HepG2 (cell line): ENCODE results near the gene RHBDD2. TPM values are rescaled to one million over a fixed set of nuclear protein-coding genes. Genes with fewer than 3 reads are reported as not detected.
A peak's percentile ranks its signal among the peaks of the same experiment; 100 is the strongest.

Source experiments
- CEBPZ ChIP-seq: IDR thresholded peaks from 2 replicates; pipeline ENCODE4 v1.6.1; 2012; ENCODE audit warnings: low read length, improper control_type of control experiment
- CENPX ChIP-seq: sonication (generic); formaldehyde crosslinking; IDR thresholded peaks from 2 replicates; pipeline ENCODE4 v1.9.0; 2021; ENCODE audit warnings: mild to moderate bottlenecking, missing genetic modification reagents, moderate library complexity
- CSRNP2 ChIP-seq: sonication (generic); formaldehyde crosslinking; conservative IDR thresholded peaks from 2 replicates; pipeline ENCODE4 v1.8.0; 2022; ENCODE audit warnings: low read depth, missing genetic modification reagents
- MAF1 ChIP-seq: sonication (generic); formaldehyde crosslinking; IDR thresholded peaks from 2 replicates; pipeline ENCODE4 v1.5.0; 2020; ENCODE audit warnings: missing genetic modification reagents, borderline replicate concordance
- MLXIP ChIP-seq: sonication (generic); formaldehyde crosslinking; IDR thresholded peaks from 2 replicates; pipeline ENCODE4 v1.9.0; 2021; ENCODE audit warnings: missing genetic modification reagents, borderline replicate concordance
- MYPOP ChIP-seq: sonication (generic); formaldehyde crosslinking; IDR thresholded peaks from 2 replicates; pipeline ENCODE4 v1.8.1; 2023; ENCODE audit warnings: mild to moderate bottlenecking, moderate library complexity, missing genetic modification reagents
- SNAPC5 ChIP-seq: sonication (generic); formaldehyde crosslinking; IDR thresholded peaks from 2 replicates; pipeline ENCODE4 v1.8.1; 2023; ENCODE audit warnings: mild to moderate bottlenecking, missing genetic modification reagents, borderline replicate concordance
- SP5 ChIP-seq: IDR thresholded peaks from 2 replicates; pipeline ENCODE4 v1.6.1; 2016; ENCODE audit warnings: low read depth, borderline replicate concordance
- ZNF264 ChIP-seq: sonication (generic); formaldehyde crosslinking; IDR thresholded peaks from 2 replicates; pipeline ENCODE4 v1.4.0; 2020; ENCODE audit warnings: missing genetic modification reagents
- ZNF317 ChIP-seq: sonication (generic); formaldehyde crosslinking; IDR thresholded peaks from 2 replicates; pipeline ENCODE4 v1.5.0; 2020; ENCODE audit warnings: mild to moderate bottlenecking, missing genetic modification reagents
- ZNF337 ChIP-seq: sonication (generic); formaldehyde crosslinking; IDR thresholded peaks from 2 replicates; pipeline ENCODE4 v1.5.1; 2020; ENCODE audit warnings: missing genetic modification reagents, low read depth, mild to moderate bottlenecking, borderline replicate concordance
- ZXDC ChIP-seq: sonication (generic); formaldehyde crosslinking; IDR thresholded peaks from 2 replicates; pipeline ENCODE4 v1.5.0; 2020; ENCODE audit warnings: mild to moderate bottlenecking, missing genetic modification reagents
- polyA plus RNA-seq, 8 experiments: library from polyadenylated mRNA; depleted of rRNA in 3 of 8; stranded (reverse) in 7 of 8; unstranded in 1 of 8; fragments of >200 nt; fragmentation: Illumina TruSeq in 4 of 8; extraction: Trizol in 4 of 8; gene quantifications; 2 replicates each; pipeline versions ENCODE4 v1.2.1 to v1.2.3, GENCODE V29; 2011 to 2016; ENCODE audit warnings: low read depth in 4 of 8, missing spikeins in 1 of 8, mixed read lengths in 1 of 8; ENCODE audit not compliant: insufficient read depth in 1 of 8
- total RNA-seq, 5 experiments: library from RNA; depleted of rRNA; stranded (reverse); fragments of >200 nt; fragmentation: Illumina TruSeq; extraction: Trizol; gene quantifications; 2 replicates each; pipeline ENCODE4 v1.2.3, GENCODE V29; 2016; ENCODE audit warnings: low read depth in 1 of 5
- TF ChIP-seq, protein P1 (sequence below): fragments of 450-650 bp; IDR thresholded peaks from 2 replicates; pipeline ENCODE4 v1.6.1; 2017

The RHBDD2 gene
- total and polyA plus RNA-seq, 2 of the 13 experiments (the other 11 are each of a cell fraction or from before 2014, with no cell fraction given), result 23.1 to 26.4 TPM

DNA sequence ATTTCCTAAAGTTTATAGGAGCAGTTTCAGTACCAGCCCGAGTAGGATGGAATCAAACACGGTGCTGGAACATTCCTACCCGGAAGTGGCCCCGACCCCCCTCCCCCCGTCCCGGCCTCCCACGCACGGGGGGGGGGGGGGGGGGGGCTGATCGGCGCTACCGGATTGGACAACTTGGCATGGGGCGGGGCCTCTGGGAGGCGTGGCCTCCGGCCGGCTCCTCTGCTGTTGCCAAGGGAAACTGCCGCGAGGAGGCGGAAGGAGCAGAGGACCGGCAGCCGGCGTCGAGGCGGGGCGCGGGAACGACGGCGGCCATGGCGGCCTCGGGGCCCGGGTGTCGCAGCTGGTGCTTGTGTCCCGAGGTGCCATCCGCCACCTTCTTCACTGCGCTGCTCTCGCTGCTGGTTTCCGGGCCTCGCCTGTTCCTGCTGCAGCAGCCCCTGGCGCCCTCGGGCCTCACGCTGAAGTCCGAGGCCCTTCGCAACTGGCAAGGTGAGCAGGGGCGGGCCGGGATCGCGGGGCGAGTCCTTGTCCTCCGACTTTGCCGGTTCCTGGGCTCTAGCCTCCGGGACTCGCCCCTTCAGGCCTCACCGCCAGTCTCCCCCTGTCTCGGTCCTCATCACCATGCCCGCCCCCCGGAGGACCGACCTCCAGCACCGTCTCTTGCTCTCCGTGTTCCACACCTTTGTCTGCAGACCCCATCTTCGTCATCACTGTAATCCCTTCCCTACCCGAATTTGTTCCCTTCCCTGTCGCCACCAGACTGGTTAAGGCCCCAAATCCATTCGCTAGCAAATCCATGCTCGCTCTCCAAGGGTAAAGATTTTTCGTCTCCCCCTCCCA lies at the start of gene RHBDD2 (continued):
- TF ChIP-seq MYPOP (no peak), ZNF337 (CRISPR knock-in tag) (no peak), MAF1 (CRISPR knock-in tag) (peak; percentile 80), ZXDC (peak; percentile 69; the same call in 1 of the 2 replicates), CENPX (CRISPR knock-in tag) (no peak), ZNF264 (CRISPR knock-in tag) (0 out of 2 replicates have a peak, but pooled peaks have one; percentile 54), ZNF317 (CRISPR knock-in tag) (peak; percentile 75), SNAPC5 (CRISPR knock-in tag) (no peak), SP5 (CRISPR knock-in tag) (peak; percentile 45; the same call in 1 of the 2 replicates), MLXIP (CRISPR knock-in tag) (no peak), CEBPZ (no peak), CSRNP2 (no peak)
- TF ChIP-seq, protein P1, sequence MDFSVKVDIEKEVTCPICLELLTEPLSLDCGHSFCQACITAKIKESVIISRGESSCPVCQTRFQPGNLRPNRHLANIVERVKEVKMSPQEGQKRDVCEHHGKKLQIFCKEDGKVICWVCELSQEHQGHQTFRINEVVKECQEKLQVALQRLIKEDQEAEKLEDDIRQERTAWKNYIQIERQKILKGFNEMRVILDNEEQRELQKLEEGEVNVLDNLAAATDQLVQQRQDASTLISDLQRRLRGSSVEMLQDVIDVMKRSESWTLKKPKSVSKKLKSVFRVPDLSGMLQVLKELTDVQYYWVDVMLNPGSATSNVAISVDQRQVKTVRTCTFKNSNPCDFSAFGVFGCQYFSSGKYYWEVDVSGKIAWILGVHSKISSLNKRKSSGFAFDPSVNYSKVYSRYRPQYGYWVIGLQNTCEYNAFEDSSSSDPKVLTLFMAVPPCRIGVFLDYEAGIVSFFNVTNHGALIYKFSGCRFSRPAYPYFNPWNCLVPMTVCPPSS, result no peak
